ENCODE measurements around the gene FAM240A. TPM values are rescaled to one million over a fixed set of nuclear protein-coding genes. Genes with fewer than 3 reads are reported as not detected.

FAM240A gene
- total RNA-seq, 2 experiments from 2014 or later = not detected

Other genes starting within 250 kb of the FAM240A start
- 1 to 10 TPM; 2.0 to 2.1 TPM for gene CCR5, start 241.6 kb upstream of the FAM240A start, total RNA-seq
- 1 to 10 TPM; 1.3 to 1.4 TPM for gene CCRL2, start 205.3 kb upstream of the FAM240A start, total RNA-seq
- gene LTF, start 147.6 kb upstream of the FAM240A start, total RNA-seq = not detected
- not detected for gene RTP3, start 114.5 kb upstream of the FAM240A start, total RNA-seq
- gene LRRC2, start 46.2 kb upstream of the FAM240A start, total RNA-seq = not detected
- 1 to 10 TPM; 4.0 to 4.3 TPM for gene ALS2CL, start 81.2 kb downstream of the FAM240A start, total RNA-seq
- 1 to 10 TPM in 1 of 2 experiments, under 1 TPM in 1; 0.93 to 1.3 TPM for gene TMIE, start 88.9 kb downstream of the FAM240A start, total RNA-seq
- gene PRSS50, start 105.3 kb downstream of the FAM240A start, total RNA-seq = not detected